ENCODE measurements around the gene MRE11.
"Not testable (repeated sequence)": the region's sequence is repeated elsewhere in the genome, so short reads cannot be mapped to it uniquely, and the experiment has no call there.

The MRE11 gene

GRCh38 chr11:94424011-94424410, 69.6 kb downstream of the MRE11 start:
- DNase-seq (ENCODE audit: low spot score): no peak

DNA sequence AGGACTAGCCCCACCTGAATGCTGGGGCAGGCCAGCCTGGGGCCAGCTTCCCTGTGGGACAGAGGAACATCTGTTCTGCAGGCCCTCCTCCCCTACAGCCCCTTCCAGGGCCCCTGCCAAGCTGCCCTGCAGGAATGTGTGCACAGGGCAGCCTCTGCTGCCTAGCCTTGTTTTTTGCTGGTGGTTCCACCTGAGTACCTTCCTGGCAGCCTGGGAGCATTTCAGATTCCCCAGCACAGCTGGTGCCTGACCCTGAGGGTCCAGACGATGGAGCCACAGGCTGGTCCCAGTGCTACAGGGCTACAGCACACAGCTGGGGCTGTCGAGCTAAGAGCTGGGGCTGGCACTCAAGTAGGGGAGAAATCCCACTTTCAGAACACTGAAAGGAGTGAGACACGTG, 70.1 kb downstream of the MRE11 start:
- DNase-seq (ENCODE audit: low spot score): no peak

GRCh38 chr11:94418123-94418765, 75.4 kb downstream of the MRE11 start:
- no peak for DNase-seq (ENCODE audit: low spot score)

GRCh38 chr11:94417386-94417987, 76.2 kb downstream of the MRE11 start:
- DNase-seq (ENCODE audit: low spot score): peak; percentile 50

DNA sequence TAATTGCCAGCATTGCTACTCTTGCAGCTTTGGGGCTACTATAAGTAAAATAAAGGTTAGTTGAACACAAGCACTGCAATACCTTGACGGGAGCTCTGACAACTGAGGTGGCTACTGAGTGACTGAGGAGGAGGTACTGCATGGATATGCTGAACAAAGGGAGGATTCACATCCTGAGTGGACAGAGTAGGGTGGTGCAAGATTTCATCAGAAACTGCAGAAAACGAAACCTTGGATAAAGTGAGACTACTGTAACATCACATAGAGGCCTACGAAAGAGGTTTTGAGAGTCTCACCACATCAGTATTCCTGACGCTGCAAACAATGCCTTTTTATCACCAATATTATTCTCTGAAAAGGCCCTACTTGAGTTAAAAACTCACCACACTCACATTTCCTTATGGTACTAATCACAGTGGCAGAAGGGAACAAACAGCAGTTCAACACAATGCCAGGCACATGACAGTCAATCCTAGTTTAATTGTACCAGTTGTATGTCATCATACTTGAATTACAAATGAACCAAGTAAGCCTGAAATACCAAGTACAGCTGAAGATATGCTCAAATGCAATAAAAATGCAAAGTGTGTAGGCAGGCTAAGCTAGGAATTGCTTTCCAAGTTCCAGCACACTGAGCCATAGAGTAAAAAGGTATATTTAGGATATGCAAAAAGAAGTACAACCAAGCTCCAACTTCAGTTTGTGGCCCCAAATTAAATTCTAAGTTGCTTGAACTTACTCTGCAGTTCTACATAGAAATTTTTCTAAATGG, 88.4 kb downstream of the MRE11 start:
- DNase-seq (ENCODE audit: low spot score): peak; percentile 34

- DNase-seq (ENCODE audit: low spot score): no peak
Observed at GRCh38 chr11:94402355-94402754, 91.3 kb downstream of the MRE11 start.

DNA sequence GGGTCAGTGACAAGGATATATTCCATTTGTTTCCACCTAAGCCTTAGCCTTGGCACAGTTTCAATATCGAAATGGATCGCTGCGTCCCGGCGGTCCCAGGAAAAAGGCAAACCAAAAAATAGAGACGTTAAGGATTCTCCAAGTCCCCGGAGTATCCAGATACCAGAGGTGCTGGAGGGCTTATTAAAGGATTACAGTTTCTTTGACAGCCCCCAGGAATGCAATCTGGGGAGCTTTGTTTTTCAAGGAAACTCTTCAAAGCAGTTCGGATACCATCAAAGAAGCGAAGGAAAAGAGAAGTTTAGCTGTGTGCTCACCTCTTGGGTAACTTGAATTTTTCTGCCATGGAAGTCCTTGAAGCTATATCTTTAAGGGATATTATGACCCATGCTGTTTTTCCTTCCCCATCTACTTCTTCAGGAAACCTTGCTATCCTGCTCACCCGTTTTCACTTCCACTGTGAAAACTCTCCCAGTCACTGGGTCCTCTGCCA, 91.8 kb downstream of the MRE11 start:
- no peak for DNase-seq (ENCODE audit: low spot score)

DNA sequence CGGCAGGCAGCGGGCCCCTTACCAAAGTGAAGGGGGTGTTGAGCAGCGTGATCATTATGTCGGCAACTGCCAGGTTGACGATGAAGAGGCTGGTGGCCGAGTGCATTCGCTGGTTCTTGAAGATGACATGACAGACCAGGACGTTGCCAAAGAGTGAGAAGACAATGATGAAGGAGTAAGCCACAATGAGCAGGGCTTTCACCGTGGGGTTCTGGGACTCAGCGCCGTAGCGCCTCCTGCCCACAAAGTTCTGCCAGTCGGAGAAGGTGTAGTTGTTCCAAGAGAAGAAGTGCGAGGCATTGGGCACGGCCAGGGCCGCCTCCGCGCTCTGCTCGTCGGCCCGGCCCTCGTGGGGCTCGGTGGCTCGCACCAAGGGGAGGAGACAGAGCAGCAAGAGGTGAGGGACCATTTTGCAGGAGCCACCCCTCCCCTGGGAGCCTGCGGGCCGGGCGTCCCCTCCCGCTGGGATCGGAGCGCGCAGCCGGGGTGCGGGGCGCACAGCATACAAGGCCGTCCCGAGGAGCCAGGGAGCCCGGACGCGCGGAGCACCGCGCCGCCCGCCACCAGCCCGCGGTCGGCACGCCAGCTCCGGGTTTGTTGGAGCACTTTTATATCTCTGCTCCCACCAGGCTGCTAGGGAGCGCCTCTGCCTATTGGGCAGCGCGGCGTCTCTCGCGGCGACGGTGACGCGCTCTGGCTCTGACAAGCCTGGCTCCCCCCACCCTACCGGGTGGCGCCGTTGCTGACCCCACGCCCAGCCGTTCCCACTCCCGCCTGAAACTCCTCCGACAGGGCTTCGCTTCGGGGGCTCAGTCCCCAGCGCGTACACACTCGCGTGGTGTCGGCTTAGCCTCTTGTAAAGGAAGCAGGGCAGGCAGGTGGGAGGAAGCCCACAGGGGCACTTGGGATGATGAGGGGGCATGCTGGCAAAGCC, 92.5 kb downstream of the MRE11 start, which contains the start of gene GPR83:
GPR83 (minus strand) TSS at position 581 of the 934 bp plus-strand sequence; CDS start at position 409, 172 bp downstream.
- DNase-seq (ENCODE audit: low spot score): no peak

DNA sequence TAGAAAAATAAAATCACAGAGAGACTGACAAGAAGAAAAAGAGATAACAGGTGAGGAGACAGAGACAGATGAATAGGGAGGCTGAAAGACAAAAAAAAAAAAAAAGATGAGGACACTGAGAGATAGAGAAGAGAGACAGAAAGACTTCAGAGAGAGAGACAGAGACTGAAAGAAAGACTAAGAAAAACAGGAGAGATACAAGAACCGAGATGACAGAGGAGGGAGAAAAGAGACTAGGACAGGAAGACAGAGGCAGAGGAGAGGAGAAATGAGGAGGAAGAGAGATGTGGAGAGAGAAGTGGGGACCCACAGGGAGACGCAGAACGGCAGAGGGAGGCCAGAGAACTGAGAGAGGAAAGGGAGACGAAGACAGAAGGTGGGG, 93.2 kb downstream of the MRE11 start:
- DNase-seq (ENCODE audit: low spot score): no peak

- no peak for DNase-seq (ENCODE audit: low spot score)
Observed at GRCh38 chr11:94400050-94400449, 93.6 kb downstream of the MRE11 start.

DNA sequence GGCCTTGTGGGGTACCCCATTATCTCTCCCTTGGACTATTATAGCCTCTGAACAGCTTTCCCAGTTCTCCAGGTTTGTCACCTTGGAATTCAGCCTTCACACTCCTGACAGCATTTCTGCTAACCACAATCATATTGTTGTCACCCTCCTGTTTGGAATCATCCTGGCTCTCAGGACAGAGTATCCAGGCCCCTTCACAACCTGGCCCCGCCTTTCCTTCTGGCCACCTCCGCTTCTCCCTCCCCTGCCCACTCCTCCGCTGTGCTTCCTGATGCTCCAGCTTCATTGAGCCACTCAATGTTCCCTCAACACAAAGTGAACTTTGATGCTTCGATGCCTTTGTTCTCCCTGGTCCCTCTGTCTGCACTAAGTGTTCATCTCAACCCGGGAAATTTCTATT, 95.5 kb downstream of the MRE11 start:
- no peak for DNase-seq (ENCODE audit: low spot score)

DNA sequence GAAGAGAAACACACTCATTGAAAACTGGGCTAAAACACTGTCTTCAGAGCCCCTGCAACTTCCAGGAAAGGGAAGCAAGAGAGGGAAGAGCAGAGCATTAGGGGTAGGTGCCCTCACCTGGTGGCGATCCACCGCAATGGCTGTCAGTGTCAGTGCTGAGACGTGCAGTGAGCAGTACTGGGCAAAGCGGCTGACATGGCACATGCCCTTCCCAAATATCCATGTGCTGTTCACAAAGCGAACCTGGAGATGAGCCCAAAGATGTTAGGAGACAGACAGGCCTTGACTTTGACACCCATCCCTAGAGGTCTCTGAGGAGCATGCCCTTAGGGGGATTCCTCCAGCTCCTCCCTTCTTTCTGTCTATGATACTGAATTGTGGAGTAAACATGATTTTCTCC, 97.4 kb downstream of the MRE11 start:
- DNase-seq (ENCODE audit: low spot score): no peak

DNA sequence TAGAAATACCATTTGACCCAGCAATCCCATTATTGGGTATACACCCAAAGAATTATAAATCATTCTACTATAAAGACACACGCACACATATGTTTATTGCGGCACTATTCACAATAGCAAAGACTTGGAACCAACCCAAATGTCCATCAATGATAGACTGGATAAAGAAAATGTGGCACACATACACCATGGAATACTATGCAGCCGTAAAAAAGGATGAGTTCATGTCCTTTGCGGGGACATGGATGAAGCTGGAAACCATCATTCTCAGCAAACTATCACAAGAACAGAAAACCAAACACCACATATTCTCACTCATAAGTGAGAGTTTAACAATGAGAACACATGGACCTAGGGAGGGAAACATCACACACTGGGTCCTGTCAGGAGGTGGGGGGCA, 101.7 kb downstream of the MRE11 start:
- DNase-seq (ENCODE audit: low spot score): not testable (repeated sequence)

GRCh38 chr11:94379613-94380012, 114.0 kb downstream of the MRE11 start:
- no peak for DNase-seq (ENCODE audit: low spot score)

DNA sequence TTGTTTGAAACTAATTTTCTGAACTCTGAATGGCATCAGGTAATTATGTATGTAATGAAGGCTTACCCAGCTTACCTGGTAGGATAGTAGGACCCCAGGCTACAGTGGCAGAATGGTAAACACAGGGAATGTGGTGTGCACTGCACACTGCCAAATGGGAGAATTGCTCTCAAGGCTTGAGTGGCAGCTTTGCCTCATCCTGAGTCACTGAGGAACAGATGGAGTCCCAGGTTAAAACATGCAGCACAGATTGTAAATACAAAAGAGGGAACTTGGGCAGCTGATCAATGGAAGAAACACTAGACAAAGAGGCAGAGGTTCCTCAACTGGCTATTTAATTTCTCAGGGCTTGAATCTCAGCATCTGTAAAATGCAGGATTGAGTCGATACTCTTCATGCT, 116.8 kb downstream of the MRE11 start:
- DNase-seq (ENCODE audit: low spot score): no peak

DNA sequence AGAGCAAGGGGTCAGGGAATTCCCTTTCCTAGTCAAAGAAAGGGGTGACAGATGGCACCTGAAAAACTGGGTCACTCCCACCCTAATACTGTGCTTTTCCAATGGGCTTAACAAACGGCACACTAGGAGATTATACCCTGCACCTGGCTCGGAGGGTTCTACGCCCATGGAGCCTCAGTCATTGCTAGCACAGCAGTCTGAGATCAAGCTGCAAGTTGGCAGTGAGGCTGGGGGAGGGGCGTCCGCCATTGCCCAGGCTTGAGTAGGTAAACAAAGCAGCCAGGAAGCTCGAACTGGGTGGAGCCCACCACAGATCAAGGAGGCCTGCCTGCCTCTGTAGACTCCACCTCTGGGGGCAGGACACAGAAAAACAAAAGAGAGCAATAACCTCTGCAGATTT, 123.1 kb downstream of the MRE11 start:
- not testable (repeated sequence) for DNase-seq (ENCODE audit: low spot score)
